Smooth muscle cell (in vitro differentiated cells): ENCODE results near the gene SLC24A2. TPM values are rescaled to one million over a fixed set of nuclear protein-coding genes. Genes with fewer than 3 reads are reported as not detected.

Experiments used
- DNase-seq: peaks from one replicate; lab custom pipeline; 2025; ENCODE audit not compliant: unreplicated experiment; lab: John Stamatoyannopoulos, UW
- H2AFZ ChIP-seq: fragments of 200-600 bp; sonication (generic); 2 replicates; pipeline ENCODE4 v1.6.0; 2016; ENCODE audit warnings: antibody characterized with exemption, low read depth, mild to moderate bottlenecking
- H3F3A ChIP-seq: fragments of 200-600 bp; sonication (generic); 2 replicates; pipeline ENCODE4 v1.6.0; 2017; ENCODE audit warnings: antibody characterized with exemption, low read depth
- H3K27ac ChIP-seq: fragments of 200-600 bp; sonication (generic); 2 replicates; pipeline ENCODE4 v1.5.1; 2016; ENCODE audit warnings: low read depth, mild to moderate bottlenecking
- H3K27me3 ChIP-seq: fragments of 200-600 bp; sonication (generic); 2 replicates; pipeline ENCODE4 v1.6.1; 2016; ENCODE audit warnings: low read depth, mild to moderate bottlenecking
- H3K36me3 ChIP-seq: fragments of 200-600 bp; sonication (generic); 2 replicates; pipeline ENCODE4 v1.5.1; 2016; ENCODE audit warnings: low read depth
- H3K4me1 ChIP-seq: fragments of 200-600 bp; sonication (generic); 2 replicates; pipeline ENCODE4 v1.5.1; 2016; ENCODE audit warnings: low read depth
- H3K4me2 ChIP-seq: fragments of 200-600 bp; sonication (generic); 2 replicates; pipeline ENCODE4 v1.6.0; 2016; ENCODE audit warnings: mild to moderate bottlenecking
- H3K4me3 ChIP-seq: fragments of 200-600 bp; sonication (generic); 2 replicates; pipeline ENCODE4 v1.5.1; 2016; ENCODE audit warnings: mild to moderate bottlenecking
- H3K79me2 ChIP-seq: fragments of 200-600 bp; sonication (generic); 2 replicates; pipeline ENCODE4 v1.6.0; 2016; ENCODE audit warnings: low read depth, mild to moderate bottlenecking
- H3K9ac ChIP-seq: fragments of 200-600 bp; sonication (generic); 2 replicates; pipeline ENCODE4 v1.6.0; 2016; ENCODE audit warnings: low read depth
- H3K9me3 ChIP-seq: fragments of 200-600 bp; sonication (generic); replicated peaks from 2 replicates; pipeline ENCODE4 v1.5.1; 2016; ENCODE audit warnings: low read depth
- H4K20me1 ChIP-seq: fragments of 200-600 bp; sonication (generic); 2 replicates; pipeline ENCODE4 v1.6.0; 2016; ENCODE audit warnings: low read depth
- CTCF ChIP-seq: fragments of 200-600 bp; sonication (generic); IDR thresholded peaks from 2 replicates; pipeline ENCODE4 v1.5.1; 2017; ENCODE audit warnings: borderline replicate concordance, mild to moderate bottlenecking, antibody characterized with exemption; ENCODE audit not compliant: insufficient read depth, poor library complexity, severe bottlenecking
- WGBS: methylation state at CpG from one replicate; pipeline ENCODE4 v1.1.7; 2016; ENCODE audit warnings: low lambda C conversion rate; 5-methylcytosine and 5-hydroxymethylcytosine counted together
- polyA plus RNA-seq: library from polyadenylated mRNA; unstranded; fragments of >200 nt; fragmentation: Nextera tagmentation; extraction: Ambion mirVana; gene quantifications from 2 replicates; pipeline ENCODE4 v1.2.1, GENCODE V29; 2016
- total RNA-seq: library from RNA; depleted of rRNA; stranded (reverse); fragments of >200 nt; gene quantifications from 2 replicates; pipeline ENCODE4 v1.2.3, GENCODE V29; 2014

SLC24A2 gene
- total and polyA plus RNA-seq, 2 experiments from 2014 or later: 0.25 to 0.58 TPM

- no peak for DNase-seq
- no peaks in the 10 kb centered on the region for H3K27me3 ChIP-seq
- H3K9ac ChIP-seq: no peak overlapping the region
- no peak overlapping the region for H2AFZ ChIP-seq
- H3K4me2 ChIP-seq: no peak overlapping the region
- no peak overlapping the region for H3K4me3 ChIP-seq
- no peaks in the 10 kb centered on the region for H3K79me2 ChIP-seq
- H3K36me3 ChIP-seq: no peaks in the 10 kb centered on the region
- H3K9me3 ChIP-seq: no peaks in the 10 kb centered on the region
- 27% methylated on average over 4 of the region's 4 CpGs for WGBS
- H3K27ac ChIP-seq: no peak overlapping the region
- no peaks in the 10 kb centered on the region for H4K20me1 ChIP-seq
- no peaks in the 10 kb centered on the region for H3K4me1 ChIP-seq
- no peaks in the 10 kb centered on the region for H3F3A ChIP-seq
- no peak for TF ChIP-seq CTCF
These were observed 18.5 kb upstream of the SLC24A2 start for GRCh38 chr9:19807182-19807892.

- Histone ChIP-seq H2AFZ (no peak overlapping the region), H3K9me3 (no peaks in the 10 kb centered on the region), H3K4me2 (no peak overlapping the region), H4K20me1 (no peaks in the 10 kb centered on the region), H3F3A (no peaks in the 10 kb centered on the region), H3K79me2 (no peaks in the 10 kb centered on the region), H3K27me3 (no peaks in the 10 kb centered on the region), H3K4me1 (no peaks in the 10 kb centered on the region), H3K9ac (no peak overlapping the region), H3K4me3 (no peak overlapping the region), H3K36me3 (no peaks in the 10 kb centered on the region), H3K27ac (no peak overlapping the region)
- WGBS: 40% methylated on average over 1 of the region's 1 CpG
- DNase-seq: no peak
- no peak for TF ChIP-seq CTCF
These were observed 15.6 kb upstream of the SLC24A2 start for GRCh38 chr9:19804431-19804830.

GRCh38 chr9:19800884-19801283 lies 12.0 kb upstream of the SLC24A2 start:
- Histone ChIP-seq H3K4me2 (no peak overlapping the region), H4K20me1 (no peaks in the 10 kb centered on the region), H3K36me3 (no peaks in the 10 kb centered on the region), H3K4me3 (no peak overlapping the region), H3K9me3 (no peaks in the 10 kb centered on the region), H3K27me3 (no peaks in the 10 kb centered on the region), H3K9ac (no peak overlapping the region), H3K27ac (no peak overlapping the region), H3F3A (no peaks in the 10 kb centered on the region), H3K4me1 (no peaks in the 10 kb centered on the region), H2AFZ (no peak overlapping the region), H3K79me2 (no peaks in the 10 kb centered on the region)
- WGBS: 93% methylated on average over 6 of the region's 6 CpGs
- no peak for DNase-seq
- no peak for TF ChIP-seq CTCF

GRCh38 chr9:19799784-19800183 lies 10.9 kb upstream of the SLC24A2 start:
- Histone ChIP-seq H3K4me3 (no peak overlapping the region), H3K27me3 (no peaks in the 10 kb centered on the region), H3K9ac (no peak overlapping the region), H4K20me1 (no peaks in the 10 kb centered on the region), H3K4me2 (no peak overlapping the region), H3K9me3 (no peaks in the 10 kb centered on the region), H3K4me1 (no peaks in the 10 kb centered on the region), H3K79me2 (no peaks in the 10 kb centered on the region), H3K36me3 (no peaks in the 10 kb centered on the region), H3F3A (no peaks in the 10 kb centered on the region), H2AFZ (no peak overlapping the region), H3K27ac (no peak overlapping the region)
- TF ChIP-seq CTCF: no peak
- no peak for DNase-seq
- WGBS: 30% methylated on average over 3 of the region's 3 CpGs
